ENCODE results near the gene DMRTB1.
A peak's percentile ranks its signal among the peaks of the same experiment; 100 is the strongest.

DMRTB1 gene

GRCh38 chr1:53495633-53496345 is 36.6 kb downstream of the DMRTB1 start:
- no peak for DNase-seq

GRCh38 chr1:53498555-53499131 is 39.4 kb downstream of the DMRTB1 start:
- peak; percentile 64 for DNase-seq

- no peak for DNase-seq
Observed at GRCh38 chr1:53499257-53500203, 40.3 kb downstream of the DMRTB1 start.

- no peak for DNase-seq
Observed at GRCh38 chr1:53500204-53501064, 41.2 kb downstream of the DMRTB1 start.

- no peak for DNase-seq
Observed at GRCh38 chr1:53501065-53502005, 42.1 kb downstream of the DMRTB1 start.

GRCh38 chr1:53502641-53503432 is 43.6 kb downstream of the DMRTB1 start:
- peak; percentile 83 for DNase-seq

GRCh38 chr1:53503433-53504217 is 44.4 kb downstream of the DMRTB1 start:
- peak; percentile 47 for DNase-seq

GRCh38 chr1:53504901-53505300 is 45.7 kb downstream of the DMRTB1 start:
- DNase-seq, result no peak

- no peak for DNase-seq
Observed at GRCh38 chr1:53505401-53505800, 46.2 kb downstream of the DMRTB1 start.

GRCh38 chr1:53505891-53506290 is 46.7 kb downstream of the DMRTB1 start:
- no peak for DNase-seq

GRCh38 chr1:53506355-53507050 is 47.3 kb downstream of the DMRTB1 start:
- no peak for DNase-seq

GRCh38 chr1:53507116-53507820 is 48.1 kb downstream of the DMRTB1 start:
- DNase-seq, result no peak

- no peak for DNase-seq
Observed at GRCh38 chr1:53508056-53508990, 49.1 kb downstream of the DMRTB1 start.

GRCh38 chr1:53508991-53509666 is 49.9 kb downstream of the DMRTB1 start:
- DNase-seq, result peak; percentile 36

GRCh38 chr1:53509775-53510174 is 50.6 kb downstream of the DMRTB1 start:
- DNase-seq, result no peak

- DNase-seq, result no peak
Observed at GRCh38 chr1:53510215-53510614, 51.0 kb downstream of the DMRTB1 start.
